OCI-LY7 (cell line): Measurements from ENCODE around the gene NALCN. TPM values are rescaled to one million over a fixed set of nuclear protein-coding genes. Genes with fewer than 3 reads are reported as not detected.
"Not testable (repeated sequence)": the region's sequence is repeated elsewhere in the genome, so short reads cannot be mapped to it uniquely, and the experiment has no call there.

Source experiments
- BruUV-seq: library from RNA; stranded (reverse); fragments of 400-500 nt; replicated peaks from 2 replicates; lab custom pipeline; 2021; lab: Mats Ljungman, UMichigan
- CTCF ChIA-PET: fragments of 300-600 bp; sonication (Branson Sonifier 250); formaldehyde crosslinking; loops from one replicate; lab custom pipeline; 2022; ENCODE audit warnings: antibody characterized with exemption; ENCODE audit not compliant: unreplicated experiment; lab: Charles Lee
- POLR2A ChIA-PET: fragments of 300-600 bp; sonication (Branson Sonifier 250); formaldehyde crosslinking; loops from one replicate; lab custom pipeline; 2022; ENCODE audit warnings: antibody characterized with exemption; lab: Charles Lee
- DNase-seq: peaks from one replicate; pipeline ENCODE4 v3.0.0-alpha.2; 2015; ENCODE audit warnings: low spot score
- H2AFZ ChIP-seq: fragments of 200-600 bp; sonication (generic), shearing (Covaris generic); 2 replicates; pipeline ENCODE4 v1.6.1; 2014; ENCODE audit warnings: mild to moderate bottlenecking, antibody characterized with exemption, low read length, moderate library complexity
- H3K27ac ChIP-seq: fragments of 200-600 bp; sonication (generic); 2 replicates; pipeline ENCODE4 v1.5.1; 2014; ENCODE audit warnings: mixed run types, low read depth, mild to moderate bottlenecking, moderate library complexity, low read length, inconsistent platforms; ENCODE audit not compliant: poor library complexity, severe bottlenecking
- H3K36me3 ChIP-seq: fragments of 200-600 bp; sonication (generic); 2 replicates; pipeline ENCODE4 v1.6.1; 2014; ENCODE audit warnings: mild to moderate bottlenecking, antibody characterized with exemption, low read length, moderate library complexity, mixed read lengths; ENCODE audit not compliant: insufficient read depth
- H3K4me1 ChIP-seq: fragments of 200-600 bp; sonication (generic); 2 replicates; pipeline ENCODE4 v1.5.1; 2014; ENCODE audit warnings: mild to moderate bottlenecking, low read length; ENCODE audit not compliant: insufficient read depth, poor library complexity, severe bottlenecking
- H3K4me2 ChIP-seq: fragments of 200-600 bp; sonication (generic); 2 replicates; pipeline ENCODE4 v1.6.1; 2014; ENCODE audit warnings: mild to moderate bottlenecking, low read length
- H3K4me3 ChIP-seq: fragments of 200-600 bp; sonication (generic); 2 replicates; pipeline ENCODE4 v1.5.1; 2014; ENCODE audit warnings: mild to moderate bottlenecking, low read depth, low read length; ENCODE audit not compliant: poor library complexity, severe bottlenecking
- H3K79me2 ChIP-seq: fragments of 200-600 bp; sonication (generic); 2 replicates; pipeline ENCODE4 v1.6.1; 2016; ENCODE audit warnings: low read depth, mild to moderate bottlenecking, low read length, moderate library complexity, mixed read lengths; ENCODE audit not compliant: insufficient read depth
- H3K9me2 ChIP-seq: fragments of 200-600 bp; sonication (generic); 2 replicates; pipeline ENCODE4 v1.6.1; 2016; ENCODE audit warnings: mild to moderate bottlenecking, low read length, mixed read lengths; ENCODE audit not compliant: insufficient read depth
- H3K9me3 ChIP-seq: fragments of 200-600 bp; sonication (generic); 2 replicates; pipeline ENCODE4 v1.6.1; 2014; ENCODE audit warnings: mild to moderate bottlenecking, mixed run types, low read length, mixed read lengths
- H4K20me1 ChIP-seq: fragments of 200-600 bp; sonication (generic); 2 replicates; pipeline ENCODE4 v1.6.1; 2014; ENCODE audit warnings: mild to moderate bottlenecking, antibody characterized with exemption, low read length, moderate library complexity, mixed read lengths; ENCODE audit not compliant: insufficient read depth
- CTCF ChIP-seq: fragments of 200-600 bp; sonication (generic); conservative IDR thresholded peaks from 2 replicates; pipeline ENCODE4 v1.5.1; 2014; ENCODE audit warnings: mild to moderate bottlenecking, antibody characterized with exemption, low read length, moderate library complexity, mixed read lengths
- EZH2phosphoT487 ChIP-seq: fragments of 200-600 bp; sonication (generic); IDR thresholded peaks from 2 replicates; pipeline ENCODE4 v1.6.1; 2018; ENCODE audit warnings: low read depth, borderline replicate concordance, mild to moderate bottlenecking, mixed run types, antibody characterized with exemption, low read length, moderate library complexity, mixed read lengths
- intact Hi-C: fragments of 100-400 bp; cut with micrococcal nuclease; formaldehyde crosslinking; loops from one replicate; pipeline ENCODE4 v1.10.0; 2022; ENCODE audit not compliant: unreplicated experiment
- total RNA-seq, 2 experiments: library from RNA; depleted of rRNA in 1 of 2; stranded (reverse); fragments of >200 nt in 1 of 2; shearing (Covaris generic) in 1 of 2; gene quantifications; 2 replicates each; pipeline ENCODE4 v1.2.3, GENCODE V29; 2014 to 2022

The NALCN gene
- total RNA-seq, 2 experiments from 2014 or later: not detected

GRCh38 chr13:101317986-101318523 is 98.3 kb downstream of the NALCN start:
- intact Hi-C loops: no loop called here
- no peaks in the 10 kb centered on the region for H3K9me2 ChIP-seq
- no peaks in the 10 kb centered on the region for H3K4me1 ChIP-seq
- no peak overlapping the region for H2AFZ ChIP-seq
- H3K36me3 ChIP-seq: no peaks in the 10 kb centered on the region
- no peak overlapping the region for H3K4me2 ChIP-seq
- no peak overlapping the region for H3K4me3 ChIP-seq
- TF ChIP-seq EZH2phosphoT487 (no peak), CTCF (no peak)
- CTCF ChIA-PET: no interaction called here
- POLR2A ChIA-PET: no interaction called here
- no peaks in the 10 kb centered on the region for H3K9me3 ChIP-seq
- no peaks in the 10 kb centered on the region for H4K20me1 ChIP-seq
- no TSS peak for BruUV-seq
- no peaks in the 10 kb centered on the region for H3K79me2 ChIP-seq
- H3K27ac ChIP-seq: no peak overlapping the region
- DNase-seq: no peak

- BruUV-seq, H3K27ac ChIP-seq, H3K4me3 ChIP-seq, H3K4me2 ChIP-seq, H3K9me2 ChIP-seq, POLR2A ChIA-PET, DNase-seq, H3K9me3 ChIP-seq, H3K36me3 ChIP-seq, intact Hi-C loops, H3K4me1 ChIP-seq, H4K20me1 ChIP-seq, H3K79me2 ChIP-seq, CTCF ChIA-PET, H2AFZ ChIP-seq: not testable (repeated sequence)
These were observed 102.8 kb downstream of the NALCN start for GRCh38 chr13:101313479-101313878.

GRCh38 chr13:101309014-101309619 is 107.2 kb downstream of the NALCN start:
- TF ChIP-seq EZH2phosphoT487 (no peak), CTCF (no peak)
- BruUV-seq: no TSS peak
- H3K4me3 ChIP-seq: no peak overlapping the region

More at GRCh38 chr13:101309014-101309619, 107.2 kb downstream of the NALCN start:
- DNase-seq: no peak
- POLR2A ChIA-PET: no interaction called here
- intact Hi-C loops: no loop called here
- CTCF ChIA-PET: no interaction called here
- Histone ChIP-seq H2AFZ (no peak overlapping the region), H4K20me1 (no peaks in the 10 kb centered on the region), H3K4me1 (no peaks in the 10 kb centered on the region), H3K36me3 (no peaks in the 10 kb centered on the region), H3K27ac (no peak overlapping the region), H3K9me2 (no peaks in the 10 kb centered on the region), H3K79me2 (no peaks in the 10 kb centered on the region), H3K4me2 (no peak overlapping the region), H3K9me3 (no peaks in the 10 kb centered on the region)
